Spleen (tissue), 11 donors: ENCODE data around the gene ANKRD42. TPM values are rescaled to one million over a fixed set of nuclear protein-coding genes. Genes with fewer than 3 reads are reported as not detected.

ENCODE experiments used
- DNase-seq: peaks from one replicate; pipeline ENCODE4 v3.0.0-alpha.2; 2020
- H3K27ac ChIP-seq, 8 donors: fragments of 200-600 bp; sonication (generic) in 7 of 8; 1 replicate in 4 of 8; 2 replicates in 4 of 8; pipeline versions ENCODE4 v1.5.0 to v1.8.0; 2016 to 2021; ENCODE audit warnings: inconsistent platforms in 4 of 8, mild to moderate bottlenecking in 4 of 8, moderate library complexity in 1 of 8
- H3K27me3 ChIP-seq, 7 donors: fragments of 200-600 bp; sonication (generic) in 6 of 7; replicated peaks in 1 of 7; 1 replicate in 4 of 7; 2 replicates in 3 of 7; pipeline versions ENCODE4 v1.5.0 to v1.8.0; 2016 to 2021; ENCODE audit warnings: inconsistent platforms in 3 of 7, mild to moderate bottlenecking in 1 of 7
- H3K36me3 ChIP-seq, 6 donors: fragments of 200-600 bp; sonication (generic) in 5 of 6; 1 replicate in 4 of 6; 2 replicates in 2 of 6; pipeline versions ENCODE4 v1.5.0 to v1.8.0; 2016 to 2021; ENCODE audit warnings: inconsistent platforms in 2 of 6
- H3K4me1 ChIP-seq, 6 donors: fragments of 200-600 bp; sonication (generic) in 5 of 6; 1 replicate in 3 of 6; 2 replicates in 3 of 6; pipeline versions ENCODE4 v1.5.0 to v1.8.0; 2016 to 2021; ENCODE audit warnings: inconsistent platforms in 3 of 6
- H3K4me3 ChIP-seq, 8 donors: fragments of 200-600 bp; sonication (generic) in 7 of 8; 1 replicate in 4 of 8; 2 replicates in 4 of 8; pipeline versions ENCODE4 v1.5.0 to v1.8.0; 2016 to 2021; ENCODE audit warnings: inconsistent platforms in 4 of 8, mild to moderate bottlenecking in 4 of 8, moderate library complexity in 2 of 8
- H3K9me3 ChIP-seq, 8 donors: fragments of 200-600 bp; sonication (generic) in 7 of 8; 1 replicate in 4 of 8; 2 replicates in 4 of 8; pipeline versions ENCODE4 v1.5.0 to v1.8.0; 2016 to 2021; ENCODE audit warnings: inconsistent platforms in 4 of 8
- POLR2A ChIP-seq, 3 donors: fragments of 450-650 bp; IDR thresholded peaks; one replicate each; pipeline ENCODE4 v1.5.1; 2017; ENCODE audit warnings: antibody characterized with exemption in 3 of 3, mild to moderate bottlenecking in 1 of 3
- POLR2AphosphoS5 ChIP-seq, 3 donors: sonication (generic); formaldehyde crosslinking; IDR thresholded peaks; one replicate each; pipeline ENCODE4 v1.5.1; 2017; ENCODE audit warnings: antibody characterized with exemption in 3 of 3
- WGBS, 5 donors: extraction: QIAGEN DNeasy Blood & Tissue Kit in 3 of 5; methylation state at CpG; one replicate each; pipeline versions ENCODE4 v1.1.5 to v1.1.7; 2013 to 2018; 5-methylcytosine and 5-hydroxymethylcytosine counted together
- intact Hi-C: fragments of 100-400 bp; cut with DNase I; formaldehyde crosslinking; loops from one replicate; pipeline ENCODE4 v1.15.0; 2023; ENCODE audit warnings: low total_unique reads
- polyA plus RNA-seq, 3 donors: library from polyadenylated mRNA; stranded (reverse); fragments of 200-250 nt; gene quantifications; one replicate each; pipeline ENCODE4 v1.2.1, GENCODE V29; 2013
- total RNA-seq, 7 donors: library from RNA; depleted of rRNA in 3 of 7; stranded (reverse); fragments of >200 nt in 3 of 7; fragmentation: NEBNext Ultra II Directional in 4 of 7; extraction: Animal tissue kit (Norgen Biotek cat#: 25700) in 4 of 7; gene quantifications; one replicate each; pipeline versions ENCODE4 v1.1.0 to v1.2.1, GENCODE V29; 2016 to 2021
- TF ChIP-seq, protein P1 (sequence below), 11 experiments: fragments of 200-600 bp in 7 of 11; fragments of 450-650 bp in 4 of 11; sonication (generic) in 4 of 11; IDR thresholded peaks in 8 of 11; conservative IDR thresholded peaks in 3 of 11; 1 replicate in 7 of 11; 2 replicates in 4 of 11; pipeline versions ENCODE4 v1.4.0 to v1.8.0; 2016 to 2021; ENCODE audit warnings: antibody characterized with exemption in 11 of 11, inconsistent platforms in 4 of 11, mild to moderate bottlenecking in 1 of 11
- donor health status: healthy with polysubstance abuse.
- donor health status: DM: no; HTN: no; CAD: no; lungs with moderate emphysema.
- donor health status: DM: no; HTN: no; CAD: no.
- donor health status: Bipolar disorder and iron deficiency.
- donor health status: healthy.
- donor health status: DM: no; HTN: no; CAD: no.
- donor health status: DM: yes; HTN: yes; CAD: no.

Gene ANKRD42
- total and polyA plus RNA-seq, 10 donors, result 2.8 to 8.6 (median 6.5) TPM

- Histone ChIP-seq H3K9me3 (no peaks in the 10 kb centered on the region), H3K27ac (peak overlapping the region in 3 of 8 donors; percentile 19 to 48 (median 39)), H3K36me3 (peaks cover 0 to 100% (median 71%) of the 10 kb centered on the region in 6 donors), H3K4me1 (peaks cover 57 to 100% (median 85%) of the 10 kb centered on the region in 6 donors), H3K4me3 (peak overlapping the region in 1 of 8 donors; percentile 51), H3K27me3 (no peaks in the 10 kb centered on the region)
- 71 to 85% (median 82%) methylated on average over 4 of the region's 4 CpGs for WGBS, 5 donors
- no peak for DNase-seq
- intact Hi-C loops, result no loop called here
- TF ChIP-seq, protein P1, sequence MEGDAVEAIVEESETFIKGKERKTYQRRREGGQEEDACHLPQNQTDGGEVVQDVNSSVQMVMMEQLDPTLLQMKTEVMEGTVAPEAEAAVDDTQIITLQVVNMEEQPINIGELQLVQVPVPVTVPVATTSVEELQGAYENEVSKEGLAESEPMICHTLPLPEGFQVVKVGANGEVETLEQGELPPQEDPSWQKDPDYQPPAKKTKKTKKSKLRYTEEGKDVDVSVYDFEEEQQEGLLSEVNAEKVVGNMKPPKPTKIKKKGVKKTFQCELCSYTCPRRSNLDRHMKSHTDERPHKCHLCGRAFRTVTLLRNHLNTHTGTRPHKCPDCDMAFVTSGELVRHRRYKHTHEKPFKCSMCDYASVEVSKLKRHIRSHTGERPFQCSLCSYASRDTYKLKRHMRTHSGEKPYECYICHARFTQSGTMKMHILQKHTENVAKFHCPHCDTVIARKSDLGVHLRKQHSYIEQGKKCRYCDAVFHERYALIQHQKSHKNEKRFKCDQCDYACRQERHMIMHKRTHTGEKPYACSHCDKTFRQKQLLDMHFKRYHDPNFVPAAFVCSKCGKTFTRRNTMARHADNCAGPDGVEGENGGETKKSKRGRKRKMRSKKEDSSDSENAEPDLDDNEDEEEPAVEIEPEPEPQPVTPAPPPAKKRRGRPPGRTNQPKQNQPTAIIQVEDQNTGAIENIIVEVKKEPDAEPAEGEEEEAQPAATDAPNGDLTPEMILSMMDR (IDR thresholded peaks at IDR 0.05 in 8 of 11, conservative IDR thresholded peaks at IDR 0.05 in 3 of 11), result no peak
- TF ChIP-seq POLR2A (IDR thresholded peaks at IDR 0.05) (no peak), POLR2AphosphoS5 (IDR thresholded peaks at IDR 0.05) (no peak)
Observed at GRCh38 chr11:83172551-83172950, 21.0 kb upstream of the ANKRD42 start.

GRCh38 chr11:83174008-83174407, 19.5 kb upstream of the ANKRD42 start:
- Histone ChIP-seq H3K9me3 (no peaks in the 10 kb centered on the region), H3K36me3 (peaks cover 0 to 100% (median 71%) of the 10 kb centered on the region in 6 donors), H3K27me3 (no peaks in the 10 kb centered on the region), H3K4me3 (peak overlapping the region in 1 of 8 donors; percentile 33), H3K27ac (peak overlapping the region in 6 of 8 donors; percentile 22 to 76 (median 58)), H3K4me1 (peaks cover 57 to 97% (median 80%) of the 10 kb centered on the region in 6 donors)
- TF ChIP-seq POLR2A (IDR thresholded peaks at IDR 0.05) (no peak), POLR2AphosphoS5 (IDR thresholded peaks at IDR 0.05) (no peak)
- TF ChIP-seq, protein P1 (IDR thresholded peaks at IDR 0.05 in 8 of 11, conservative IDR thresholded peaks at IDR 0.05 in 3 of 11), result no peak
- DNase-seq, result no peak
- intact Hi-C loops, result no loop called here

GRCh38 chr11:83175815-83176214, 17.7 kb upstream of the ANKRD42 start:
- Histone ChIP-seq H3K36me3 (peaks cover 2 to 100% (median 74%) of the 10 kb centered on the region in 6 donors), H3K9me3 (no peaks in the 10 kb centered on the region), H3K4me1 (peaks cover 44 to 97% (median 62%) of the 10 kb centered on the region in 6 donors), H3K4me3 (no peak overlapping the region), H3K27ac (peak overlapping the region in 1 of 8 donors; percentile 21), H3K27me3 (no peaks in the 10 kb centered on the region)
- intact Hi-C loops, result no loop called here
- no peak for TF ChIP-seq POLR2A (IDR thresholded peaks at IDR 0.05)
- TF ChIP-seq POLR2AphosphoS5 (IDR thresholded peaks at IDR 0.05), result no peak
- TF ChIP-seq, protein P1 (IDR thresholded peaks at IDR 0.05 in 8 of 11, conservative IDR thresholded peaks at IDR 0.05 in 3 of 11), result no peak
- WGBS, 5 donors, result 48 to 73% (median 58%) methylated on average over 1 of the region's 1 CpG
- no peak for DNase-seq

DNA sequence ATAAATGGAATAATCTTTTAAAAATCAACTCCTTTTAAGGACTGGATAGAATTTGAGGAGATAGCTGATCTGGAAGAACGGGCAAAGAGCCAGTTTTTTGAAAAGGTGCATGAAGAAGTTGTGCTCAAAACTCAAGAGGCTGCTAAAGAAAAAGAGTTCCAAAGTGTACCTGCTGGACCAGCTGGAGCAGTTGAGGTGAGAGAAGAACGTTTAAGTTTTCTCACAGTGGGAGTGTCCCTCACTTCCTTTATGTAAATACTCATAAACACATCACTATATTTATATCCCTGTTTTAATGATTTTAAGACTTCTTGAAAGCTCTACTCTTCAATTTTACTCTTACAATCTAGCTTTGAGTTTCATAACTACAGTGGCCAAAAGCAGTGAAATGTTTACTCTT, 11.7 kb upstream of the ANKRD42 start:
- Histone ChIP-seq H3K27ac (peak overlapping the region in 2 of 8 donors; percentile 27 to 36), H3K4me3 (no peak overlapping the region), H3K4me1 (peaks cover under 1 to 57% (median 8%) of the 10 kb centered on the region in 6 donors), H3K9me3 (no peaks in the 10 kb centered on the region), H3K27me3 (no peaks in the 10 kb centered on the region), H3K36me3 (peaks cover 2 to 100% (median 93%) of the 10 kb centered on the region in 6 donors)
- intact Hi-C loops, result no loop called here
- WGBS, 5 donors, result 48 to 55% (median 53%) methylated on average over 2 of the region's 2 CpGs
- DNase-seq, result no peak
- TF ChIP-seq, protein P1 (IDR thresholded peaks at IDR 0.05 in 8 of 11, conservative IDR thresholded peaks at IDR 0.05 in 3 of 11), result no peak
- TF ChIP-seq POLR2A (IDR thresholded peaks at IDR 0.05) (no peak), POLR2AphosphoS5 (IDR thresholded peaks at IDR 0.05) (no peak)
